Measurements from ENCODE around the gene OSGEP. TPM values are rescaled to one million over a fixed set of nuclear protein-coding genes. Genes with fewer than 3 reads are reported as not detected.

Gene OSGEP
- total and polyA plus RNA-seq, 2 experiments from 2014 or later, result 29.0 to 59.5 TPM

GRCh38 chr14:20478894-20479293, 24.3 kb upstream of the OSGEP start:
- Mint-ChIP-seq H3K27ac (no peak overlapping the region), H3K4me1 (peaks cover 10% of the 10 kb centered on the region), H3K36me3 (ENCODE audit: low read depth) (peaks cover 45% of the 10 kb centered on the region), H3K9me3 (no peaks in the 10 kb centered on the region), H3K4me3 (no peak overlapping the region), H3K27me3 (ENCODE audit: insufficient read depth, low read depth, poor library complexity) (no peaks in the 10 kb centered on the region)
- Histone ChIP-seq H3K4me2 (no peak overlapping the region), H3K4me3 (no peak overlapping the region), H3F3A (replicated peaks; ENCODE audit: low read depth) (peaks cover 9% of the 10 kb centered on the region; the same call in 1 of the 2 replicates), H3K27me3 (ENCODE audit: insufficient read depth) (no peaks in the 10 kb centered on the region), H3K79me2 (replicated peaks; ENCODE audit: insufficient read depth) (no peaks in the 10 kb centered on the region), H2AFZ (no peak overlapping the region), H3K4me1 (ENCODE audit: insufficient read depth) (peaks cover 13% of the 10 kb centered on the region), H4K20me1 (replicated peaks; ENCODE audit: insufficient read depth) (no peaks in the 10 kb centered on the region; the same call in 1 of the 2 replicates), H3K27ac (ENCODE audit: low read depth) (no peak overlapping the region), H3K36me3 (ENCODE audit: insufficient read depth) (peaks cover 38% of the 10 kb centered on the region), H3K9me2 (ENCODE audit: insufficient read depth) (no peaks in the 10 kb centered on the region)
- DNase-seq (ENCODE audit: low spot score) (no peak), ATAC-seq (no peak)
- TF ChIP-seq ZNF114 (CRISPR knock-in tag; IDR thresholded peaks at IDR 0.05) (no peak), EZH2 (IDR thresholded peaks at IDR 0.05; ENCODE audit: low read depth, unreplicated experiment) (no peak), CREB1 (CRISPR knock-in tag; IDR thresholded peaks at IDR 0.05; ENCODE audit: low read depth) (no peak), CTCF (conservative IDR thresholded peaks at IDR 0.05; ENCODE audit: low read depth in 2 of 2) (no peak)

- Mint-ChIP-seq H3K4me3 (no peak overlapping the region), H3K36me3 (ENCODE audit: low read depth) (peaks cover 60% of the 10 kb centered on the region), H3K9me3 (no peaks in the 10 kb centered on the region), H3K27me3 (ENCODE audit: insufficient read depth, low read depth, poor library complexity) (no peaks in the 10 kb centered on the region), H3K27ac (0 out of 2 replicates have a peak overlapping the region, but pooled peaks have one; percentile 4), H3K4me1 (peaks cover 9% of the 10 kb centered on the region)
- Histone ChIP-seq H3K27me3 (ENCODE audit: insufficient read depth) (no peaks in the 10 kb centered on the region), H2AFZ (no peak overlapping the region), H3K27ac (ENCODE audit: low read depth) (peak overlapping the region; percentile 61; the same call in 1 of the 2 replicates), H3K4me1 (ENCODE audit: insufficient read depth) (peaks cover 12% of the 10 kb centered on the region), H3F3A (replicated peaks; ENCODE audit: low read depth) (peaks cover 10% of the 10 kb centered on the region; the same call in 1 of the 2 replicates), H3K9me2 (ENCODE audit: insufficient read depth) (no peaks in the 10 kb centered on the region), H3K4me2 (no peak overlapping the region), H3K79me2 (replicated peaks; ENCODE audit: insufficient read depth) (peaks cover 11% of the 10 kb centered on the region), H4K20me1 (replicated peaks; ENCODE audit: insufficient read depth) (no peaks in the 10 kb centered on the region; the same call in 1 of the 2 replicates), H3K4me3 (no peak overlapping the region), H3K36me3 (ENCODE audit: insufficient read depth) (peaks cover 47% of the 10 kb centered on the region)
- ATAC-seq, result no peak
- no peak for DNase-seq (ENCODE audit: low spot score)
- TF ChIP-seq CTCF (conservative IDR thresholded peaks at IDR 0.05; ENCODE audit: low read depth in 2 of 2) (no peak), CREB1 (CRISPR knock-in tag; IDR thresholded peaks at IDR 0.05; ENCODE audit: low read depth) (no peak), ZNF114 (CRISPR knock-in tag; IDR thresholded peaks at IDR 0.05) (no peak), STAT1 (IDR thresholded peaks at IDR 0.05; ENCODE audit: unreplicated experiment) (no peak), EZH2phosphoT487 (IDR thresholded peaks at IDR 0.05; ENCODE audit: unreplicated experiment) (no peak), EZH2 (IDR thresholded peaks at IDR 0.05; ENCODE audit: low read depth, unreplicated experiment) (no peak), REST (IDR thresholded peaks at IDR 0.05; ENCODE audit: unreplicated experiment) (no peak), POLR2AphosphoS5 (IDR thresholded peaks at IDR 0.05; ENCODE audit: low read depth) (no peak), JUNB (IDR thresholded peaks at IDR 0.05; ENCODE audit: unreplicated experiment) (no peak), NANOG (IDR thresholded peaks at IDR 0.05; ENCODE audit: borderline replicate concordance) (no peak), ZNF331 (CRISPR knock-in tag; IDR thresholded peaks at IDR 0.05; ENCODE audit: low read depth) (no peak), ETS1 (IDR thresholded peaks at IDR 0.05) (no peak)
Observed at GRCh38 chr14:20477211-20477876, 22.7 kb upstream of the OSGEP start.

All from GM23338 (cell line).